CD4-positive, CD25-positive, alpha-beta regulatory T cell (primary cell): ENCODE results near the gene NRDE2. TPM values are rescaled to one million over a fixed set of nuclear protein-coding genes. Genes with fewer than 3 reads are reported as not detected.
A peak's percentile ranks its signal among the peaks of the same experiment; 100 is the strongest.

Experiments
- ATAC-seq, 2 donors: fragments of 150-1000 bp; cut with Tn5 transposase; one replicate each; pipeline ENCODE4 v1.10.0; 2021; ENCODE audit warnings: low read depth in 2 of 2, moderate number of reproducible peaks in 2 of 2, moderate library complexity in 1 of 2
- DNase-seq, 3 donors: peaks; one replicate each; pipeline versions ENCODE4 v3.0.0 to v3.0.0-alpha.2; 2012 to 2022; ENCODE audit warnings: mixed read lengths in 1 of 3
- H3K27ac ChIP-seq: one replicate; pipeline ENCODE4 v1.7.0; 2013; ENCODE audit warnings: mild to moderate bottlenecking, low read length; ENCODE audit not compliant: insufficient read depth, poor library complexity, severe bottlenecking
- H3K27me3 ChIP-seq: one replicate; pipeline ENCODE4 v1.7.0; 2013; ENCODE audit warnings: low read length; ENCODE audit not compliant: control insufficient read depth, insufficient read depth
- H3K36me3 ChIP-seq: one replicate; pipeline ENCODE4 v1.7.0; 2013; ENCODE audit warnings: mild to moderate bottlenecking, low read length, moderate library complexity; ENCODE audit not compliant: control insufficient read depth, insufficient read depth
- H3K4me1 ChIP-seq: 2 replicates; pipeline ENCODE4 v1.7.0; 2013; ENCODE audit warnings: mild to moderate bottlenecking, low read length; ENCODE audit not compliant: insufficient read depth, control insufficient read depth, poor library complexity, severe bottlenecking
- H3K4me3 ChIP-seq: one replicate; pipeline ENCODE4 v1.7.0; 2013; ENCODE audit warnings: low read depth, mild to moderate bottlenecking, low read length, moderate library complexity
- H3K9me3 ChIP-seq, 2 experiments: 1 replicate in 1 of 2; 2 replicates in 1 of 2; pipeline ENCODE4 v1.7.0; 2013; ENCODE audit warnings: low read length in 2 of 2, mild to moderate bottlenecking in 1 of 2, moderate library complexity in 1 of 2; ENCODE audit not compliant: control insufficient read depth in 2 of 2
- H3K27ac Mint-ChIP-seq, 3 donors: one replicate each; pipeline ENCODE4 v1.8.0; 2020 to 2022; ENCODE audit warnings: mild to moderate bottlenecking in 3 of 3, mixed read lengths in 3 of 3, moderate library complexity in 2 of 3
- H3K27me3 Mint-ChIP-seq: one replicate; pipeline ENCODE4 v1.8.0; 2022; ENCODE audit warnings: mild to moderate bottlenecking, mixed read lengths
- H3K36me3 Mint-ChIP-seq: one replicate; pipeline ENCODE4 v1.8.0; 2020; ENCODE audit warnings: mixed read lengths
- H3K4me1 Mint-ChIP-seq, 4 donors: one replicate each; pipeline ENCODE4 v1.8.0; 2020 to 2022; ENCODE audit warnings: mixed read lengths in 4 of 4, mild to moderate bottlenecking in 1 of 4
- H3K4me3 Mint-ChIP-seq, 4 donors: one replicate each; pipeline ENCODE4 v1.8.0; 2020 to 2022; ENCODE audit warnings: mild to moderate bottlenecking in 4 of 4, mixed read lengths in 4 of 4, moderate library complexity in 3 of 4
- H3K9me3 Mint-ChIP-seq, 7 donors: one replicate each; pipeline ENCODE4 v1.8.0; 2020 to 2022; ENCODE audit warnings: mixed read lengths in 7 of 7, mild to moderate bottlenecking in 3 of 7, moderate library complexity in 2 of 7
- polyA plus RNA-seq, 4 donors: library from polyadenylated mRNA; unstranded; fragments of 300-500 nt; fragmentation: Illumina TruSeq; gene quantifications; one replicate each; pipeline ENCODE4 v1.2.3, GENCODE V29; 2021
- total RNA-seq: library from RNA; stranded (reverse); gene quantifications from one replicate; pipeline ENCODE4 v1.2.3, GENCODE V29; 2022

NRDE2 gene
- total and polyA plus RNA-seq, 5 donors from 2014 or later: 7.3 to 25.4 (median 10.8) TPM

- DNase-seq: no peak
- Mint-ChIP-seq H3K9me3 (peaks cover 0 to 2% (median 0%) of the 10 kb centered on the region in 7 donors), H3K27ac (no peak overlapping the region), H3K4me1 (peaks cover 7 to 13% (median 10%) of the 10 kb centered on the region in 4 donors), H3K36me3 (no peaks in the 10 kb centered on the region), H3K4me3 (no peak overlapping the region), H3K27me3 (peaks cover 60% of the 10 kb centered on the region)
- no peaks in the 10 kb centered on the region for H3K36me3 ChIP-seq
- no peak for ATAC-seq
- no peak overlapping the region for H3K27ac ChIP-seq
- H3K27me3 ChIP-seq: peaks cover 16% of the 10 kb centered on the region
- H3K4me3 ChIP-seq: no peak overlapping the region
- H3K9me3 ChIP-seq: no peaks in the 10 kb centered on the region
- peaks cover 3% of the 10 kb centered on the region for H3K4me1 ChIP-seq
These were observed 4.7 kb upstream of the NRDE2 start for GRCh38 chr14:90336401-90336800.

GRCh38 chr14:90332271-90332584 lies 487 bp upstream of the NRDE2 start:
- ATAC-seq: no peak
- peak overlapping the region; percentile 92 to 98 (median 93) for H3K4me3 Mint-ChIP-seq
- peaks cover 40% of the 10 kb centered on the region for H3K27me3 Mint-ChIP-seq
- no peaks in the 10 kb centered on the region for H3K36me3 ChIP-seq
- peak overlapping the region; percentile 79 to 92 (median 91) for H3K27ac Mint-ChIP-seq
- peaks cover 0 to 2% (median 0%) of the 10 kb centered on the region in 7 donors for H3K9me3 Mint-ChIP-seq
- peaks cover 21 to 40% (median 32%) of the 10 kb centered on the region in 4 donors for H3K4me1 Mint-ChIP-seq
- H3K27ac ChIP-seq: peak overlapping the region; percentile 66
- peaks cover 15% of the 10 kb centered on the region for H3K4me1 ChIP-seq
- no peak for DNase-seq
- H3K27me3 ChIP-seq: peaks cover 12% of the 10 kb centered on the region
- H3K9me3 ChIP-seq: no peaks in the 10 kb centered on the region
- peaks cover 11% of the 10 kb centered on the region for H3K36me3 Mint-ChIP-seq
- peak overlapping the region; percentile 80 for H3K4me3 ChIP-seq

GRCh38 chr14:90330203-90331196 lies 1.2 kb downstream of the NRDE2 start:
- no peaks in the 10 kb centered on the region for H3K36me3 ChIP-seq
- DNase-seq (no peak), ATAC-seq (no peak)
- no peak overlapping the region for H3K27ac ChIP-seq
- H3K27ac Mint-ChIP-seq: peak overlapping the region; percentile 89 to 92 (median 91)
- H3K4me1 Mint-ChIP-seq: peaks cover 24 to 40% (median 32%) of the 10 kb centered on the region in 4 donors
- H3K9me3 ChIP-seq: no peaks in the 10 kb centered on the region
- H3K27me3 Mint-ChIP-seq: peaks cover 22% of the 10 kb centered on the region
- H3K4me1 ChIP-seq: peaks cover 15% of the 10 kb centered on the region
- H3K27me3 ChIP-seq: peaks cover 8% of the 10 kb centered on the region
- peaks cover 11% of the 10 kb centered on the region for H3K36me3 Mint-ChIP-seq
- peaks cover 0 to 2% (median 0%) of the 10 kb centered on the region in 7 donors for H3K9me3 Mint-ChIP-seq
- peak overlapping the region; percentile 93 for H3K4me3 ChIP-seq
- H3K4me3 Mint-ChIP-seq: peak overlapping the region; percentile 92 to 98 (median 93)

- peaks cover 33% of the 10 kb centered on the region for H3K36me3 Mint-ChIP-seq
- no peaks in the 10 kb centered on the region for H3K4me1 ChIP-seq
- DNase-seq (no peak), ATAC-seq (no peak)
- H3K27me3 Mint-ChIP-seq: no peaks in the 10 kb centered on the region
- H3K9me3 ChIP-seq: no peaks in the 10 kb centered on the region
- peaks cover 9% of the 10 kb centered on the region for H3K36me3 ChIP-seq
- no peak overlapping the region for H3K4me3 Mint-ChIP-seq
- no peak overlapping the region for H3K27ac ChIP-seq
- no peaks in the 10 kb centered on the region for H3K27me3 ChIP-seq
- H3K4me1 Mint-ChIP-seq: peaks cover 9 to 25% (median 24%) of the 10 kb centered on the region in 4 donors
- H3K27ac Mint-ChIP-seq: no peak overlapping the region
- no peak overlapping the region for H3K4me3 ChIP-seq
- no peaks in the 10 kb centered on the region for H3K9me3 Mint-ChIP-seq
These were observed 9.8 kb downstream of the NRDE2 start for GRCh38 chr14:90321891-90322290.

- Mint-ChIP-seq H3K27me3 (no peaks in the 10 kb centered on the region), H3K36me3 (peaks cover 45% of the 10 kb centered on the region), H3K4me3 (no peak overlapping the region), H3K4me1 (peaks cover 9 to 24% (median 21%) of the 10 kb centered on the region in 4 donors), H3K9me3 (no peaks in the 10 kb centered on the region), H3K27ac (peak overlapping the region in 1 of 3 donors; percentile 39)
- Histone ChIP-seq H3K9me3 (no peaks in the 10 kb centered on the region), H3K27me3 (no peaks in the 10 kb centered on the region), H3K4me1 (no peaks in the 10 kb centered on the region), H3K27ac (no peak overlapping the region), H3K36me3 (peaks cover 24% of the 10 kb centered on the region), H3K4me3 (no peak overlapping the region)
- ATAC-seq (no peak), DNase-seq (no peak)
These were observed 11.9 kb downstream of the NRDE2 start for GRCh38 chr14:90319634-90320541.

GRCh38 chr14:90319173-90319572 lies 12.6 kb downstream of the NRDE2 start:
- Histone ChIP-seq H3K4me1 (no peaks in the 10 kb centered on the region), H3K36me3 (peaks cover 28% of the 10 kb centered on the region), H3K4me3 (no peak overlapping the region), H3K9me3 (no peaks in the 10 kb centered on the region), H3K27me3 (no peaks in the 10 kb centered on the region), H3K27ac (no peak overlapping the region)
- Mint-ChIP-seq H3K27ac (no peak overlapping the region), H3K36me3 (peaks cover 43% of the 10 kb centered on the region), H3K4me1 (peaks cover 9 to 24% (median 18%) of the 10 kb centered on the region in 4 donors), H3K9me3 (no peaks in the 10 kb centered on the region), H3K27me3 (no peaks in the 10 kb centered on the region), H3K4me3 (no peak overlapping the region)
- ATAC-seq (no peak), DNase-seq (no peak)

GRCh38 chr14:90318016-90318415 lies 13.7 kb downstream of the NRDE2 start:
- peaks cover 49% of the 10 kb centered on the region for H3K36me3 Mint-ChIP-seq
- no peak overlapping the region for H3K27ac Mint-ChIP-seq
- H3K27me3 Mint-ChIP-seq: no peaks in the 10 kb centered on the region
- Histone ChIP-seq H3K27ac (no peak overlapping the region), H3K4me1 (no peaks in the 10 kb centered on the region), H3K9me3 (no peaks in the 10 kb centered on the region), H3K27me3 (no peaks in the 10 kb centered on the region), H3K4me3 (no peak overlapping the region), H3K36me3 (peaks cover 33% of the 10 kb centered on the region)
- H3K9me3 Mint-ChIP-seq: no peaks in the 10 kb centered on the region
- DNase-seq (no peak), ATAC-seq (no peak)
- peaks cover 9 to 21% (median 14%) of the 10 kb centered on the region in 4 donors for H3K4me1 Mint-ChIP-seq
- no peak overlapping the region for H3K4me3 Mint-ChIP-seq
